Measurements from ENCODE around the gene OPN3.

DNA sequence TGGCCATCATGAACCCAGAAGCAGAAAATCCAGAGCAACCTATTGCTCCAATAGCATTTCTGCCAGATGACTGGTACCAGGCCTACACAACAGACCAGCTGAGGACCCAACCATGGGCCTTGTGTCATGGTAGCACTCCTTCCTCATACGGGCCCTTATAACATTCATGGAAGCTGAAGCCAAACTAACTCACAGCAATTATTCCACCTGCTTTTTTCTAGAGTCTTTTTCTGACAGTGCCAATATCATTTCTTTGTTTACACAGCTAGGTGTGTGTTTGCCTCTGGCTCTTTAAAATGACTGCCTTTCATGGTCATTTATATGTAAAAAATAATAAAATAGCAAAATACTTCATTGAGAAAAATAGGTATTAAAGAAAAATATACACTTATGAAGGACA is 8.0 kb upstream of the OPN3 start:
- no peak for TF ChIP-seq CTCF (IDR thresholded peaks at IDR 0.05)
- no peak for TF ChIP-seq POLR2A (IDR thresholded peaks at IDR 0.05)
